IMR-90 (cell line): ENCODE data around the gene SDK1. TPM values are rescaled to one million over a fixed set of nuclear protein-coding genes. Genes with fewer than 3 reads are reported as not detected.

Experiments used
- ATAC-seq: fragments of 200-7000 bp; cut with Tn5 transposase; 2 replicates; pipeline ENCODE4 v1.9.1; 2020; ENCODE audit warnings: low read depth, mild to moderate bottlenecking, moderate library complexity
- BruUV-seq: library from RNA; stranded (reverse); fragments of 400-500 nt; replicated peaks from 2 replicates; lab custom pipeline; 2021; lab: Mats Ljungman, UMichigan
- CTCF ChIA-PET: fragments of 300-600 bp; formaldehyde crosslinking; extraction: SDS; loops from one replicate; lab custom pipeline; 2021; ENCODE audit warnings: antibody characterized with exemption; lab: Yijun Ruan, JAX
- POLR2A ChIA-PET: fragments of 300-600 bp; sonication (Branson Sonifier 250); formaldehyde crosslinking; loops from one replicate; lab custom pipeline; 2022; ENCODE audit warnings: antibody characterized with exemption; ENCODE audit not compliant: unreplicated experiment; lab: Charles Lee
- DNase-seq: peaks from one replicate; pipeline ENCODE4 v3.0.0; 2013
- H2AFZ ChIP-seq: replicated peaks from 2 replicates; pipeline ENCODE3; 2013; ENCODE audit warnings: low read length, mild to moderate bottlenecking; ENCODE audit not compliant: poor library complexity
- H2AK5ac ChIP-seq: 2 replicates; pipeline ENCODE4 v1.6.1; 2013; ENCODE audit warnings: low read depth, low read length, inconsistent platforms
- H2AK9ac ChIP-seq: replicated peaks from 2 replicates; pipeline ENCODE3; 2013; ENCODE audit warnings: mild to moderate bottlenecking, low read depth, low read length, moderate library complexity; ENCODE audit not compliant: poor library complexity
- H2BK120ac ChIP-seq: 2 replicates; pipeline ENCODE4 v1.6.1; 2013; ENCODE audit warnings: low read depth, low read length, inconsistent platforms
- H2BK15ac ChIP-seq: 3 replicates; pipeline ENCODE4 v1.6.1; 2013; ENCODE audit warnings: low read depth, low read length, inconsistent platforms
- H2BK20ac ChIP-seq: 2 replicates; pipeline ENCODE4 v1.6.1; 2013; ENCODE audit warnings: low read depth, mild to moderate bottlenecking, inconsistent platforms, low read length, moderate library complexity
- H2BK5ac ChIP-seq: 2 replicates; pipeline ENCODE4 v1.6.1; 2013; ENCODE audit warnings: mild to moderate bottlenecking, low read depth, low read length, inconsistent platforms; ENCODE audit not compliant: poor library complexity, severe bottlenecking
- H3K14ac ChIP-seq: replicated peaks from 2 replicates; pipeline ENCODE4 v1.6.1; 2013; ENCODE audit warnings: low read depth, low read length, inconsistent platforms
- H3K18ac ChIP-seq: 2 replicates; pipeline ENCODE4 v1.6.1; 2013; ENCODE audit warnings: low read depth, low read length, control low read depth
- H3K23ac ChIP-seq: 2 replicates; pipeline ENCODE4 v1.6.1; 2013; ENCODE audit warnings: low read depth, low read length, inconsistent platforms
- H3K27ac ChIP-seq: 2 replicates; pipeline ENCODE4 v1.5.1; 2013; ENCODE audit warnings: mild to moderate bottlenecking, control low read depth, low read length; ENCODE audit not compliant: insufficient read depth
- H3K27me3 ChIP-seq: 2 replicates; pipeline ENCODE4 v1.6.1; 2013; ENCODE audit warnings: low read length; ENCODE audit not compliant: control insufficient read depth, insufficient read depth
- H3K36me3 ChIP-seq: 2 replicates; pipeline ENCODE4 v1.6.1; 2013; ENCODE audit warnings: low read length, mixed read lengths; ENCODE audit not compliant: control insufficient read depth, insufficient read depth
- H3K4ac ChIP-seq: 2 replicates; pipeline ENCODE4 v1.6.1; 2013; ENCODE audit warnings: low read depth, low read length, inconsistent platforms
- H3K4me1 ChIP-seq: 2 replicates; pipeline ENCODE4 v1.6.1; 2013; ENCODE audit warnings: low read length, mixed read lengths; ENCODE audit not compliant: control insufficient read depth, insufficient read depth
- H3K4me2 ChIP-seq: 2 replicates; pipeline ENCODE4 v1.6.1; 2013; ENCODE audit warnings: low read depth, mild to moderate bottlenecking, control low read depth, low read length, moderate library complexity
- H3K4me3 ChIP-seq: 2 replicates; pipeline ENCODE4 v1.5.1; 2013; ENCODE audit warnings: low read depth, mild to moderate bottlenecking, control low read depth, low read length, moderate library complexity; ENCODE audit not compliant: insufficient read depth
- H3K56ac ChIP-seq: 2 replicates; pipeline ENCODE4 v1.6.1; 2013; ENCODE audit warnings: low read length, inconsistent platforms; ENCODE audit not compliant: insufficient read depth; ENCODE audit errors: extremely low read depth
- H3K79me1 ChIP-seq, 2 experiments: 2 replicates each; pipeline ENCODE4 v1.6.1; 2013; ENCODE audit warnings: low read length in 2 of 2, inconsistent platforms in 1 of 2, low read depth in 1 of 2
- H3K9ac ChIP-seq: 2 replicates; pipeline ENCODE4 v1.6.1; 2013; ENCODE audit warnings: low read depth, low read length, control low read depth
- H3K9me1 ChIP-seq: 2 replicates; pipeline ENCODE4 v1.6.1; 2013; ENCODE audit warnings: low read length, inconsistent platforms; ENCODE audit not compliant: insufficient read depth
- H3K9me3 ChIP-seq: 2 replicates; pipeline ENCODE4 v1.6.1; 2013; ENCODE audit warnings: low read length; ENCODE audit not compliant: control insufficient read depth, insufficient read depth
- H4K20me1 ChIP-seq: 2 replicates; pipeline ENCODE4 v1.6.1; 2013; ENCODE audit warnings: low read length, inconsistent platforms; ENCODE audit not compliant: insufficient read depth
- H4K5ac ChIP-seq: 2 replicates; pipeline ENCODE4 v1.6.1; 2013; ENCODE audit warnings: mild to moderate bottlenecking, low read depth, low read length, control low read depth
- H4K8ac ChIP-seq, 2 experiments: 2 replicates each; pipeline ENCODE4 v1.6.1; 2013; ENCODE audit warnings: low read depth in 2 of 2, low read length in 2 of 2, control low read depth in 1 of 2, inconsistent platforms in 1 of 2
- H4K91ac ChIP-seq: 2 replicates; pipeline ENCODE4 v1.6.1; 2013; ENCODE audit warnings: low read depth, low read length, inconsistent platforms; ENCODE audit not compliant: insufficient read depth
- BHLHE40 ChIP-seq: fragments of 150-350 bp; IDR thresholded peaks from 2 replicates; pipeline ENCODE4 v1.6.1; 2016; ENCODE audit warnings: mild to moderate bottlenecking, low read depth, low read length
- CEBPB ChIP-seq: IDR thresholded peaks from 2 replicates; pipeline ENCODE4 v1.6.1; 2012; ENCODE audit warnings: low read depth, low read length, improper control_type of control experiment
- CTCF ChIP-seq: conservative IDR thresholded peaks from 2 replicates; pipeline ENCODE4 v1.5.1; 2012; ENCODE audit warnings: mild to moderate bottlenecking, low read depth, low read length, improper control_type of control experiment
- FOS ChIP-seq: fragments of 150-350 bp; IDR thresholded peaks from 2 replicates; pipeline ENCODE4 v1.6.1; 2016; ENCODE audit warnings: low read depth, low read length
- MAZ ChIP-seq: IDR thresholded peaks from 2 replicates; pipeline ENCODE4 v1.6.1; 2012; ENCODE audit warnings: low read depth, mild to moderate bottlenecking, low read length, improper control_type of control experiment, moderate library complexity, borderline replicate concordance
- MXI1 ChIP-seq: IDR thresholded peaks from 2 replicates; pipeline ENCODE4 v1.6.1; 2012; ENCODE audit warnings: low read depth, mild to moderate bottlenecking, low read length, moderate library complexity, borderline replicate concordance
- NFE2L2 ChIP-seq: fragments of 150-350 bp; IDR thresholded peaks from 2 replicates; pipeline ENCODE4 v1.6.1; 2016; ENCODE audit warnings: low read depth, mild to moderate bottlenecking, low read length
- SMC3 ChIP-seq: fragments of 150-350 bp; IDR thresholded peaks from 2 replicates; pipeline ENCODE4 v1.6.1; 2016; ENCODE audit warnings: low read depth, mild to moderate bottlenecking, antibody characterized with exemption, low read length, moderate library complexity
- USF2 ChIP-seq: fragments of 150-350 bp; IDR thresholded peaks from 2 replicates; pipeline ENCODE4 v1.6.1; 2017; ENCODE audit warnings: mild to moderate bottlenecking, antibody characterized with exemption, low read length, low read depth
- dilution Hi-C: fragments of 300-500 bp; cut with HindIII; formaldehyde crosslinking; loops from one replicate; pipeline ENCODE4 v1.14.3; 2018; ENCODE audit warnings: low sequenced_read_pairs; ENCODE audit not compliant: unreplicated experiment
- in situ Hi-C: fragments of 300-500 bp; cut with MboI; formaldehyde crosslinking; loops from 3 replicates; pipeline ENCODE4 v1.14.3; 2019; ENCODE audit warnings: low sequenced_read_pairs, inconsistent platforms, mixed read lengths
- intact Hi-C: fragments of 100-400 bp; cut with micrococcal nuclease; formaldehyde crosslinking; loops from 2 replicates; pipeline ENCODE4 v1.10.0; 2022
- polyA plus RNA-seq, 3 experiments: library from polyadenylated mRNA; depleted of rRNA; stranded (reverse); fragments of >200 nt; gene quantifications; 2 replicates each; pipeline ENCODE4 v1.2.3, GENCODE V29; 2012; ENCODE audit warnings: low replicate concordance in 1 of 3
- total RNA-seq: library from RNA; depleted of rRNA; stranded (reverse); fragments of >200 nt; gene quantifications from 2 replicates; pipeline ENCODE4 v1.2.3, GENCODE V29; 2012

The SDK1 gene
- total and polyA plus RNA-seq, 2 of the 4 experiments (the other 2 are of a cell fraction): 1.5 to 1.6 TPM

GRCh38 chr7:4230352-4230751 lies 929.3 kb downstream of the SDK1 start:
- Histone ChIP-seq H3K9ac (no peak overlapping the region), H3K27ac (no peak overlapping the region), H3K14ac (no peak overlapping the region), H3K36me3 (no peaks in the 10 kb centered on the region), H3K27me3 (no peaks in the 10 kb centered on the region), H4K20me1 (no peaks in the 10 kb centered on the region), H2AK5ac (no peak overlapping the region), H2BK20ac (no peak overlapping the region), H3K23ac (no peak overlapping the region), H3K4me1 (no peaks in the 10 kb centered on the region), H3K56ac (no peak overlapping the region), H3K18ac (no peak overlapping the region), H3K9me1 (no peaks in the 10 kb centered on the region), H4K5ac (no peak overlapping the region), H3K9me3 (peaks cover 5% of the 10 kb centered on the region; the same call in 1 of the 2 replicates), H4K91ac (no peak overlapping the region), H3K4me2 (no peak overlapping the region), H2AFZ (no peak overlapping the region), H2BK15ac (no peak overlapping the region), H4K8ac (no peak overlapping the region), H3K4me3 (no peak overlapping the region), H3K79me1 (no peaks in the 10 kb centered on the region), H2BK120ac (no peak overlapping the region), H3K4ac (no peak overlapping the region), H2BK5ac (no peak overlapping the region), H2AK9ac (no peak overlapping the region)
- ChIA-PET POLR2A (no interaction called here), CTCF (no interaction called here)
- BruUV-seq: no TSS peak
- DNase-seq (no peak), ATAC-seq (no peak)
- intact Hi-C loops: no loop called here
- dilution Hi-C loops: no loop called here
- in situ Hi-C loops: no loop called here
- no peak for TF ChIP-seq FOS
- TF ChIP-seq USF2: no peak
- no peak for TF ChIP-seq NFE2L2
- no peak for TF ChIP-seq CTCF
- no peak for TF ChIP-seq BHLHE40
- TF ChIP-seq CEBPB: no peak
- no peak for TF ChIP-seq MAZ
- TF ChIP-seq SMC3: no peak
- no peak for TF ChIP-seq MXI1
